Adrenal gland (tissue), 5 donors: Measurements from ENCODE around the gene MAP4.

Experiments used
- CTCF ChIP-seq, 6 experiments: fragments of 450-650 bp in 4 of 6; fragments of 200-600 bp in 2 of 6; sonication (generic) in 1 of 6; IDR thresholded peaks; 1 replicate in 5 of 6; 2 replicates in 1 of 6; pipeline versions ENCODE4 v1.5.1 to v1.8.0; 2016 to 2021; ENCODE audit warnings: antibody characterized with exemption in 6 of 6, mild to moderate bottlenecking in 2 of 6, moderate library complexity in 1 of 6
- POLR2A ChIP-seq, 2 donors: fragments of 450-650 bp; IDR thresholded peaks; one replicate each; pipeline ENCODE4 v1.6.1; 2017; ENCODE audit warnings: antibody characterized with exemption in 2 of 2, mild to moderate bottlenecking in 2 of 2, moderate library complexity in 1 of 2
- donor health status: DM: no; HTN: no; CAD: no.

GRCh38 chr3:47907784-47908183 is 108.4 kb downstream of the MAP4 start:
- TF ChIP-seq CTCF (IDR thresholded peaks at IDR 0.05), result no peak
- TF ChIP-seq POLR2A (IDR thresholded peaks at IDR 0.05), result no peak
